CD4-positive, alpha-beta memory T cell (primary cell): Measurements from ENCODE around the gene HRH1. TPM values are rescaled to one million over a fixed set of nuclear protein-coding genes. Genes with fewer than 3 reads are reported as not detected.

Experiments used
- CTCF ChIA-PET: fragments of 350-600 bp; sonication (Branson Sonifier 250); formaldehyde crosslinking; loops from one replicate; lab custom pipeline; 2021; ENCODE audit warnings: inconsistent platforms; ENCODE audit not compliant: partially characterized antibody; lab: Charles Lee
- POLR2A ChIA-PET: fragments of 350-600 bp; sonication (Branson Sonifier 250); formaldehyde crosslinking; loops from one replicate; lab custom pipeline; 2021; ENCODE audit not compliant: partially characterized antibody; lab: Charles Lee
- DNase-seq, 5 donors: peaks; one replicate each; pipeline versions ENCODE4 v3.0.0 to v3.0.0-alpha.2; 2020 to 2022; ENCODE audit warnings: mixed read lengths in 1 of 5
- H3K27ac ChIP-seq: one replicate; pipeline ENCODE4 v1.7.0; 2013; ENCODE audit warnings: low read depth, low read length
- H3K27me3 ChIP-seq: 2 replicates; pipeline ENCODE4 v1.7.0; 2013; ENCODE audit warnings: mild to moderate bottlenecking, low read length, moderate library complexity; ENCODE audit not compliant: insufficient read depth
- H3K36me3 ChIP-seq: 2 replicates; pipeline ENCODE4 v1.7.0; 2013; ENCODE audit warnings: mild to moderate bottlenecking, low read length, moderate library complexity; ENCODE audit not compliant: insufficient read depth
- H3K4me1 ChIP-seq: 2 replicates; pipeline ENCODE4 v1.7.0; 2013; ENCODE audit warnings: mild to moderate bottlenecking, low read length, moderate library complexity; ENCODE audit not compliant: insufficient read depth
- H3K4me3 ChIP-seq, 2 donors: one replicate each; pipeline ENCODE4 v1.7.0; 2013; ENCODE audit warnings: low read length in 2 of 2, mild to moderate bottlenecking in 1 of 2
- H3K9me3 ChIP-seq, 2 donors: one replicate each; pipeline ENCODE4 v1.7.0; 2013; ENCODE audit warnings: low read length in 2 of 2, control low read depth in 1 of 2; ENCODE audit not compliant: control insufficient read depth in 1 of 2
- H3K27ac Mint-ChIP-seq, 7 donors: one replicate each; pipeline ENCODE4 v1.8.0; 2020 to 2021; ENCODE audit warnings: mixed read lengths in 7 of 7, mild to moderate bottlenecking in 6 of 7, inconsistent platforms in 3 of 7, moderate library complexity in 3 of 7
- H3K27me3 Mint-ChIP-seq, 2 donors: one replicate each; pipeline ENCODE4 v1.8.0; 2020 to 2021; ENCODE audit warnings: mixed read lengths in 2 of 2
- H3K36me3 Mint-ChIP-seq, 2 donors: one replicate each; pipeline ENCODE4 v1.8.0; 2020 to 2021; ENCODE audit warnings: mixed read lengths in 2 of 2, inconsistent platforms in 1 of 2, mild to moderate bottlenecking in 1 of 2
- H3K4me1 Mint-ChIP-seq, 4 donors: one replicate each; pipeline ENCODE4 v1.8.0; 2020 to 2021; ENCODE audit warnings: mixed read lengths in 4 of 4, mild to moderate bottlenecking in 1 of 4
- H3K4me3 Mint-ChIP-seq, 8 donors: one replicate each; pipeline ENCODE4 v1.8.0; 2020 to 2021; ENCODE audit warnings: mixed read lengths in 8 of 8, mild to moderate bottlenecking in 7 of 8, moderate library complexity in 6 of 8, inconsistent platforms in 3 of 8
- H3K9me3 Mint-ChIP-seq, 8 donors: one replicate each; pipeline ENCODE4 v1.8.0; 2020 to 2021; ENCODE audit warnings: mixed read lengths in 8 of 8, mild to moderate bottlenecking in 5 of 8, inconsistent platforms in 3 of 8, moderate library complexity in 1 of 8
- intact Hi-C: fragments of 100-400 bp; cut with micrococcal nuclease; formaldehyde crosslinking; loops from one replicate; pipeline ENCODE4 v1.15.1; 2023
- polyA plus RNA-seq, 2 donors: library from polyadenylated mRNA; unstranded; fragments of 300-500 nt; fragmentation: Illumina TruSeq; gene quantifications; one replicate each; pipeline ENCODE4 v1.2.3, GENCODE V29; 2021
- total RNA-seq, 2 experiments: library from RNA; stranded (reverse); gene quantifications; one replicate each; pipeline ENCODE4 v1.2.3, GENCODE V29; 2021

Gene HRH1
- total and polyA plus RNA-seq, 4 experiments from 2014 or later, result 0.31 to 0.81 (median 0.58) TPM; not detected in 1

DNA sequence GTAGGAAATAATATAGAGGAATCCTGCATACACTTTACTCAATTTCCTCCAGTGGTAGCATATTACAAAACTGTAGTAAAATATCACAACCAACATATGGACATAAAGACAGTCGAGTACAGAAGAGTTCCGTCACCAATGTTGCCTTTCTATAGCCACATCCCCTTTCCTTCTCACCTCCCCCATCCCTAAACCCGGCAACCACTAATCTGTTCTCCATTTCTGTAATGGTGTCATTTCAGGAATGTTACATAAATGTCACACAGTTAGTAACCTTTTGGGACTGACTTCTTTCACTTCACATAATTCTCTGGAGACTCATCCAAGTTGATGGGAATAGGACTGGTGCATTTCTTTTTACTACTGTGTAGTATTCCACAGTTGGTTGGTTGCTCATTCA is 76.5 kb downstream of the HRH1 start:
- H3K9me3 Mint-ChIP-seq, result no peaks in the 10 kb centered on the region
- no peak overlapping the region for H3K27ac Mint-ChIP-seq
- POLR2A ChIA-PET, result no interaction called here
- no peaks in the 10 kb centered on the region for H3K36me3 ChIP-seq
- H3K36me3 Mint-ChIP-seq, result no peaks in the 10 kb centered on the region
- no peak overlapping the region for H3K27ac ChIP-seq
- peaks cover 0 to 3% (median 1%) of the 10 kb centered on the region in 4 donors for H3K4me1 Mint-ChIP-seq
- H3K4me3 ChIP-seq, result no peak overlapping the region
- H3K27me3 Mint-ChIP-seq, result peaks cover 0 to 3% of the 10 kb centered on the region in 2 donors
- H3K9me3 ChIP-seq, result no peaks in the 10 kb centered on the region
- H3K4me1 ChIP-seq, result no peaks in the 10 kb centered on the region
- H3K4me3 Mint-ChIP-seq, result no peak overlapping the region
- H3K27me3 ChIP-seq, result no peaks in the 10 kb centered on the region
- CTCF ChIA-PET, result interaction anchor here (1.3 kb wide), 1 partner anchor 9 kb away, joined by 5 read pairs; no protein-coding TSS in a partner anchor
- DNase-seq, result no peak
- intact Hi-C loops, result no loop called here

DNA sequence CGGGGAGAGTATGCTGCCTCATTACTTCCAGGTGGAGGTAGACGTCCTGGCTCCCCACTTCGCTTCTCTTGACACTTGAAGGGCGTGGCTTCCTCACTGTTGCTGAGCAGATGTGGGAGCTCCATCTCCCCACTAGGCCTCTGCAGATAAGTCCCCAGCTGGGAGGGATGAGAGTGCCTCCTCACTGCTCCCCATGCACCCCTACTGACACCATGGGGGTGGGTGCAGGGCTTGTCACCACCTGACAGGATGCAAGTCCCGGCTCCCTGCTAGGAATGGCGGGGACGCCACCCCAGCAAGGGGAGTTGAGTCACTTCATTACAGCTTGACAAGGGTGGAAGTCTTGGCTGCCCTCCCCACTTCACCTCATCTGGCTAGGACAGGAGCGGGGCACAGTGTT is 81.1 kb downstream of the HRH1 start:
- H3K9me3 ChIP-seq, result no peaks in the 10 kb centered on the region
- CTCF ChIA-PET, result interaction anchor here (1.1 to 13.6 kb wide), 10 partner anchors 9 to 415 kb away, joined by 3 to 158 read pairs (median 4); partner anchors contain the start of gene ATG7
- no peak overlapping the region for H3K4me3 Mint-ChIP-seq
- no peak overlapping the region for H3K27ac Mint-ChIP-seq
- H3K27me3 Mint-ChIP-seq, result peaks cover 4 to 8% of the 10 kb centered on the region in 2 donors
- H3K27ac ChIP-seq, result no peak overlapping the region
- no peak overlapping the region for H3K4me3 ChIP-seq
- intact Hi-C loops, result no loop called here
- DNase-seq, result no peak
- POLR2A ChIA-PET, result no interaction called here
- H3K36me3 ChIP-seq, result no peaks in the 10 kb centered on the region
- peaks cover 0 to 2% (median 0%) of the 10 kb centered on the region in 4 donors for H3K4me1 Mint-ChIP-seq
- H3K27me3 ChIP-seq, result no peaks in the 10 kb centered on the region
- peaks cover 0 to 4% (median under 1%) of the 10 kb centered on the region in 8 donors for H3K9me3 Mint-ChIP-seq
- H3K4me1 ChIP-seq, result no peaks in the 10 kb centered on the region
- no peaks in the 10 kb centered on the region for H3K36me3 Mint-ChIP-seq

- ChIA-PET POLR2A (no interaction called here), CTCF (interaction anchor here (0.6 to 13.6 kb wide), 21 partner anchors 8 to 414 kb away, joined by 3 to 158 read pairs (median 4); partner anchors contain the start of gene ATG7)
- no peak overlapping the region for H3K4me3 ChIP-seq
- no peak overlapping the region for H3K27ac ChIP-seq
- peaks cover 0 to 2% (median 0%) of the 10 kb centered on the region in 4 donors for H3K4me1 Mint-ChIP-seq
- H3K9me3 Mint-ChIP-seq, result peaks cover 0 to 4% (median under 1%) of the 10 kb centered on the region in 8 donors
- no peak overlapping the region for H3K27ac Mint-ChIP-seq
- no peaks in the 10 kb centered on the region for H3K36me3 Mint-ChIP-seq
- no peaks in the 10 kb centered on the region for H3K36me3 ChIP-seq
- peak; percentile 67 to 72 (median 70) for DNase-seq
- H3K4me1 ChIP-seq, result no peaks in the 10 kb centered on the region
- H3K27me3 ChIP-seq, result no peaks in the 10 kb centered on the region
- peaks cover 4 to 8% of the 10 kb centered on the region in 2 donors for H3K27me3 Mint-ChIP-seq
- no peak overlapping the region for H3K4me3 Mint-ChIP-seq
- H3K9me3 ChIP-seq, result no peaks in the 10 kb centered on the region
- intact Hi-C loops, result loop anchor here (1.0 to 2.0 kb wide), 2 partner anchors 415 to 566 kb away; no protein-coding TSS in a partner anchor
Observed at GRCh38 chr3:11236588-11237461, 82.5 kb downstream of the HRH1 start.

DNA sequence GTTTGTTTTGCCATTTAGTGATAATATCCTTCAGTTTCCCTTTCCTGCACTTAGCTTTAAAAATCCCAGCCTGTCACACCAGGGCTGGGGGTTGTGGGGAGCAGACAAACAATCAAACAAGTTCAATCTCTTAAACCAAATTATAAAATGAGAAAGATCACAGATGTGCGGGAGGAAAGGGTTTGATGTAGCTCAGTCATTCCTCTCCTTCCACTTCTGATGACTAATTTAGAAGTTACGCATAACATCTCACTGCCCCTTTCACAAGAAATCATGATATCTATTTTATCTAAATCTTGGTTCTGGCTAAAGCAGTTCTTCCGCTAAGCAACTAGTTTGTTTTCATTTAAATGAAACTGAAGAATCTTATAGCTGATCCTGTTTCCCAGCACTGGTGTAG is 83.8 kb downstream of the HRH1 start:
- Histone ChIP-seq H3K4me3 (no peak overlapping the region), H3K4me1 (no peaks in the 10 kb centered on the region), H3K27me3 (no peaks in the 10 kb centered on the region), H3K36me3 (no peaks in the 10 kb centered on the region), H3K9me3 (no peaks in the 10 kb centered on the region), H3K27ac (no peak overlapping the region)
- intact Hi-C loops, result no loop called here
- ChIA-PET POLR2A (no interaction called here), CTCF (interaction anchor here (0.7 to 13.6 kb wide), 10 partner anchors 11 to 897 kb away, joined by 3 to 158 read pairs (median 4); partner anchors contain the start of gene VGLL4)
- no peak for DNase-seq
- Mint-ChIP-seq H3K9me3 (peaks cover 0 to 4% (median under 1%) of the 10 kb centered on the region in 8 donors), H3K4me3 (peak overlapping the region in 1 of 8 donors; percentile 29), H3K36me3 (no peaks in the 10 kb centered on the region), H3K4me1 (peaks cover 0 to 2% (median 0%) of the 10 kb centered on the region in 4 donors), H3K27me3 (peaks cover 4 to 6% of the 10 kb centered on the region in 2 donors), H3K27ac (no peak overlapping the region)

DNA sequence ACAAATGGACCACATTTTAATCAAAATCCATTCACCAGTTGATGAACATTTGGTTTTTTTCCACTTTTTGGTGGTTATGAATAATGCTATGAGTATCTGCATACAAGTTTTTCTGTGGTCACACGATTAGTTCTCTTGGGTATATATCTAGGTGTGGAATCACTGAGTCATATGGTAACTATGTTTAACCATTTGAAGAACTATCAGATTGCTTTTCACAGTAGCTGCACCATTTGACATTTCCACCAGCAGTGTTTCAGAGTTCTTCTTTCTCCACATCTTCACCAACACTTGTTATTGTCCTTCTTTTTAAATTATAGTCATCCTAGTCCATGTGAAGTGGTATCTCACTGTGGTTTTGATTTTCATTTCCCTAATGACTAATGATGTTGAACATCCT is 84.6 kb downstream of the HRH1 start:
- no peak for DNase-seq
- intact Hi-C loops, result no loop called here
- no peaks in the 10 kb centered on the region for H3K36me3 Mint-ChIP-seq
- Histone ChIP-seq H3K9me3 (no peaks in the 10 kb centered on the region), H3K27ac (no peak overlapping the region), H3K4me3 (no peak overlapping the region), H3K4me1 (no peaks in the 10 kb centered on the region), H3K36me3 (no peaks in the 10 kb centered on the region), H3K27me3 (no peaks in the 10 kb centered on the region)
- H3K9me3 Mint-ChIP-seq, result peaks cover 0 to 4% (median under 1%) of the 10 kb centered on the region in 8 donors
- ChIA-PET CTCF (interaction anchor here (1.4 to 13.6 kb wide), 5 partner anchors 9 to 565 kb away, joined by 3 to 158 read pairs (median 8); no protein-coding TSS in a partner anchor), POLR2A (no interaction called here)
- H3K27me3 Mint-ChIP-seq, result peaks cover 4 to 6% of the 10 kb centered on the region in 2 donors
- peaks cover 0 to 2% (median 0%) of the 10 kb centered on the region in 4 donors for H3K4me1 Mint-ChIP-seq
- H3K27ac Mint-ChIP-seq, result no peak overlapping the region
- H3K4me3 Mint-ChIP-seq, result no peak overlapping the region

DNA sequence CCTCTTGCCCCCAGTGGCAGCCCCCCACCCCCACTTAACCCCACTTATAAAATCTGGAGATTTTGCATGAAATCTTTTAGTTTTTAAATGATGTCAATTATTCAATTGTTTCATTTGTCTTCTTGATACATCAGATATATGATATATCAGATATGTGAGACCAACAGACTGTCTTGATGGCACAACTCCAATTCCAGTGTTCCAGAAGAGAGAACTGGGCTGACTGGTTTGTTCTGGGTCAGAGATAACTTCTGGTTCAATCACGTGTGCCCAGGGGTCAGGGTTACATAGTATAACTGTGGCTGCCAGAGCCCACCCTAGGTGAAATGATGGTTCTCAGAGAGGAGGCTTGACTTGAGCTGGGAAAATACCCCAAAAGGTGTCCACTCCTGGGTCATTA is 85.5 kb downstream of the HRH1 start:
- no peaks in the 10 kb centered on the region for H3K36me3 ChIP-seq
- Mint-ChIP-seq H3K36me3 (no peaks in the 10 kb centered on the region), H3K4me1 (peaks cover 0 to 2% (median 0%) of the 10 kb centered on the region in 4 donors), H3K9me3 (peaks cover 0 to 4% (median under 1%) of the 10 kb centered on the region in 8 donors), H3K4me3 (no peak overlapping the region), H3K27ac (no peak overlapping the region), H3K27me3 (peaks cover 4 to 6% of the 10 kb centered on the region in 2 donors)
- ChIA-PET CTCF (interaction anchor here (1.6 to 13.6 kb wide), 3 partner anchors 10 to 411 kb away, joined by 5 to 158 read pairs (median 67); no protein-coding TSS in a partner anchor), POLR2A (no interaction called here)
- no peak overlapping the region for H3K4me3 ChIP-seq
- no peak overlapping the region for H3K27ac ChIP-seq
- H3K9me3 ChIP-seq, result no peaks in the 10 kb centered on the region
- intact Hi-C loops, result no loop called here
- no peak for DNase-seq
- no peaks in the 10 kb centered on the region for H3K27me3 ChIP-seq
- no peaks in the 10 kb centered on the region for H3K4me1 ChIP-seq

- intact Hi-C loops, result no loop called here
- no peak for DNase-seq
- Histone ChIP-seq H3K27ac (no peak overlapping the region), H3K4me1 (no peaks in the 10 kb centered on the region), H3K9me3 (no peaks in the 10 kb centered on the region), H3K36me3 (no peaks in the 10 kb centered on the region), H3K4me3 (no peak overlapping the region), H3K27me3 (no peaks in the 10 kb centered on the region)
- ChIA-PET POLR2A (no interaction called here), CTCF (interaction anchor here (1.6 to 13.6 kb wide), 4 partner anchors 10 to 410 kb away, joined by 3 to 158 read pairs (median 36); no protein-coding TSS in a partner anchor)
- H3K4me1 Mint-ChIP-seq, result peaks cover 0 to 2% (median 0%) of the 10 kb centered on the region in 4 donors
- H3K4me3 Mint-ChIP-seq, result no peak overlapping the region
- peaks cover 4% of the 10 kb centered on the region in 2 donors for H3K27me3 Mint-ChIP-seq
- H3K27ac Mint-ChIP-seq, result peak overlapping the region in 2 of 7 donors; percentile 0 to 87
- H3K9me3 Mint-ChIP-seq, result peaks cover 0 to 4% (median under 1%) of the 10 kb centered on the region in 8 donors
- no peaks in the 10 kb centered on the region for H3K36me3 Mint-ChIP-seq
Observed at GRCh38 chr3:11240496-11240895, 86.2 kb downstream of the HRH1 start.
